Retinal pigment epithelial cell (primary cell): ENCODE results near the gene VAPB.

Experiments
- DNase-seq: peaks from one replicate; pipeline ENCODE4 v3.0.0-alpha.2; 2010; ENCODE audit warnings: low read depth
- H3K4me3 ChIP-seq: 2 replicates; pipeline ENCODE4 v1.5.1; 2011; ENCODE audit warnings: mild to moderate bottlenecking, low read length, control low read depth, moderate library complexity
- TF ChIP-seq, protein P1 (sequence below): conservative IDR thresholded peaks from 2 replicates; pipeline ENCODE4 v1.5.1; 2011; ENCODE audit warnings: low read depth, low read length, control low read depth, inconsistent platforms

The VAPB gene

GRCh38 chr20:58377766-58378401, 11.1 kb upstream of the VAPB start:
- TF ChIP-seq, protein P1, sequence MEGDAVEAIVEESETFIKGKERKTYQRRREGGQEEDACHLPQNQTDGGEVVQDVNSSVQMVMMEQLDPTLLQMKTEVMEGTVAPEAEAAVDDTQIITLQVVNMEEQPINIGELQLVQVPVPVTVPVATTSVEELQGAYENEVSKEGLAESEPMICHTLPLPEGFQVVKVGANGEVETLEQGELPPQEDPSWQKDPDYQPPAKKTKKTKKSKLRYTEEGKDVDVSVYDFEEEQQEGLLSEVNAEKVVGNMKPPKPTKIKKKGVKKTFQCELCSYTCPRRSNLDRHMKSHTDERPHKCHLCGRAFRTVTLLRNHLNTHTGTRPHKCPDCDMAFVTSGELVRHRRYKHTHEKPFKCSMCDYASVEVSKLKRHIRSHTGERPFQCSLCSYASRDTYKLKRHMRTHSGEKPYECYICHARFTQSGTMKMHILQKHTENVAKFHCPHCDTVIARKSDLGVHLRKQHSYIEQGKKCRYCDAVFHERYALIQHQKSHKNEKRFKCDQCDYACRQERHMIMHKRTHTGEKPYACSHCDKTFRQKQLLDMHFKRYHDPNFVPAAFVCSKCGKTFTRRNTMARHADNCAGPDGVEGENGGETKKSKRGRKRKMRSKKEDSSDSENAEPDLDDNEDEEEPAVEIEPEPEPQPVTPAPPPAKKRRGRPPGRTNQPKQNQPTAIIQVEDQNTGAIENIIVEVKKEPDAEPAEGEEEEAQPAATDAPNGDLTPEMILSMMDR, result no peak
- no peak overlapping the region for H3K4me3 ChIP-seq
- no peak for DNase-seq

DNA sequence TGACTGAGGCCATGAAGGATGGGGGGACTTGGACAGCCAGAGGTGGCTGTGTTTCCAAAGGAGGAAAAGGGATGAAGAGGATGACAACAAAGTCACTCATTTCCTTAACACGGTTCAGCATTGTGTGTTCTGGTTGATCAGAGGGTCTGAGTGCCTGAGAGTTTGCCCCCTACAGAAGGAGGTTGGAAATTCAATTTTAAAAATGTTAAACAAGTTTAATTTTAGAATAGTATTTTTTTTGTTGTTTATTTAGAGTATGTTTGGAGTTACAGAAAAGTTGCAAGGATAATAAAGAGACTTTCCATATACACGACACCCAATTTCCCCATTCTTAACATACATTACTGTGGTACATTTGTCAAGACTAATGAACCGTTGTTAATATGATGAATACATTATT, 10.3 kb upstream of the VAPB start:
- H3K4me3 ChIP-seq, result no peak overlapping the region
- TF ChIP-seq, protein P1, result peak; percentile 20
- no peak for DNase-seq

- DNase-seq, result no peak
- TF ChIP-seq, protein P1, result no peak
- no peak overlapping the region for H3K4me3 ChIP-seq
Observed at GRCh38 chr20:58381627-58382026, 7.4 kb upstream of the VAPB start.

DNA sequence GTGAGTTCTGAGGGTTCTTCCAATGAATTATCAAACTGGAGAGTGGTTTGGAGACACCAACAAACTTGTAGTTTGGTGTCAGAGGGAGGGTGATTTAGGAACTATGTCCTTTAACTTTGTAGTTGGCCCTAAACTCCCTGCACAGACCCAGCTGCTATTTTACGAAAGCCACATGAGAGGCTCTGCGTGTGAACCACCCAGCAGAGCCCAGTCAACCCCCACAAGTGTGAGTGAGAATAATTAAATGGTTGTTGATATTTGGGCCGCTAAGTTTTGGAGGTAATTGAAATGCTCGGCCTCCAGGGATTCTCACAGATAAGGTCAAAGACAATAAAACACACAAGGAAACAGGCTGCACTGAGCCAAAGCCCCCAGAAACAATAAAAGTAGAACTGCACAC, 6.9 kb upstream of the VAPB start:
- no peak overlapping the region for H3K4me3 ChIP-seq
- no peak for DNase-seq
- TF ChIP-seq, protein P1, result no peak

GRCh38 chr20:58384821-58385220, 4.2 kb upstream of the VAPB start:
- TF ChIP-seq, protein P1, result no peak
- no peak for DNase-seq
- H3K4me3 ChIP-seq, result no peak overlapping the region

DNA sequence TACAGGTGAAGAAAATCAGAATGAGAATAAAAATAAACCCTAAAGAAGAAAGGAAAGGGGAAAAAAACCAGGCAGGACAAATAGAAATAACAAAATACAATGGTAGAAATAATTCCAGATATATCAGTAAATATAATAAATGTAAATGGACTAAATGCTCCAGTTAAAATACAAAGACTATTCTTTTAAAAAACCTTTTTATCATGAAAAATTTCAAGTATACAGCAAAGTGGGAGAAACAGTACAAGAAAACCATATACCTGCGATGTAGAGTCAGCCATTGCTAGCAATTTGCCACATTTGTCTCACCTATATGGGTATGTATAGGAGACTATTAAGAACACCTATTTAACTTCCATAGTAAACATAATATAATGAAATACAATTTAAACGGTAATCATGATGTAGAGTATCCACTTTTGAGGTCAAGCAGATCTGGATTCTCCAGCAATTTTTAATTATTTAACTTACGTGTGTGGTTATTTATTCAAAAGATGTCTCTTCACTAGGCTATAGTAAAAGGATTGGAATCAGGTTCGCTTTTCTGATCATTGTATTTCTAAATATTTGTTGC, 914 bp upstream of the VAPB start:
- H3K4me3 ChIP-seq, result peak overlapping the region; percentile 68
- TF ChIP-seq, protein P1, result no peak
- DNase-seq, result no peak

DNA sequence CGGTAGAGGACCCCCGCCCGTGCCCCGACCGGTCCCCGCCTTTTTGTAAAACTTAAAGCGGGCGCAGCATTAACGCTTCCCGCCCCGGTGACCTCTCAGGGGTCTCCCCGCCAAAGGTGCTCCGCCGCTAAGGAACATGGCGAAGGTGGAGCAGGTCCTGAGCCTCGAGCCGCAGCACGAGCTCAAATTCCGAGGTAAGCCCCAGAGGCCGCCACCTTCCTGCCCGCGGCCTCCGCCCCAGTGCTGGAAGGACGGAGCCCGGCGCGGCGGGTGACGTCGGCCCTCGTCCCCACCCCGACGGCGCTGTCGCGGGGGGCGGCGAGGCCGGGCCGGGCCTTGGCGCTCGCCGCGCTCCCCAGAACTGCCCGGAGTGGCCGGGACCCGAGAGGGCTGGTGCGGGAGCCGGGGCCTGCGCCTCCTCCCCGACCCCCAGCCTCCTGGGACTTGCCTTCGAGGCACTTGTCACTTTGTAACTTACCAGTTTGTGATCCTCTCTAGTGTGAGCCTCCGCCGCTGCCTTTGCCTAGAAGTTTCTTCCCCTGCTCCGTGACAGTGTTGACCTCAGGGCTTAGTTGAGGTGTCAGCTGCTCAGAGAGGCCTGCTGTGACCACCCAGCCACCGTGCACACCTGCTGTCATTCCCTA, 417 bp downstream of the VAPB start:
- peak overlapping the region; percentile 82 for H3K4me3 ChIP-seq
- TF ChIP-seq, protein P1, result no peak
- DNase-seq, result no peak
